NCI-H187 treated with DMSO at 0.1 percent for 48 hours (cell line): ENCODE data around the gene PDILT.
"Not testable (repeated sequence)": the region's sequence is repeated elsewhere in the genome, so short reads cannot be mapped to it uniquely, and the experiment has no call there.

Experiments
- DNase-seq: peaks from one replicate; lab custom pipeline; 2025; lab: John Stamatoyannopoulos, UW

PDILT gene

GRCh38 chr16:20404637-20405036, at the start of gene PDILT:
PDILT (minus strand) TSS chr16:20404737; CDS start chr16:20399300, 5,437 bp downstream.
- DNase-seq: no peak

GRCh38 chr16:20453633-20454032, 49.1 kb upstream of the PDILT start:
- not testable (repeated sequence) for DNase-seq

- DNase-seq: not testable (repeated sequence)
Measured at GRCh38 chr16:20451364-20451763, 46.8 kb upstream of the PDILT start, which contains the start of gene ACSM2A. ACSM2A (plus strand) TSS chr16:20451521; CDS start chr16:20460115, 8,594 bp downstream.

GRCh38 chr16:20446652-20447393, 42.3 kb upstream of the PDILT start:
- not testable (repeated sequence) for DNase-seq

- not testable (repeated sequence) for DNase-seq
Measured at GRCh38 chr16:20441859-20442258, 37.3 kb upstream of the PDILT start.

GRCh38 chr16:20441191-20441590, 36.7 kb upstream of the PDILT start:
- no peak for DNase-seq

GRCh38 chr16:20440731-20441130, 36.2 kb upstream of the PDILT start:
- DNase-seq: not testable (repeated sequence)

GRCh38 chr16:20439820-20440231, 35.3 kb upstream of the PDILT start:
- DNase-seq: not testable (repeated sequence)

- not testable (repeated sequence) for DNase-seq
Measured at GRCh38 chr16:20438950-20439349, 34.4 kb upstream of the PDILT start.

GRCh38 chr16:20430948-20431347, 26.4 kb upstream of the PDILT start:
- no peak for DNase-seq

GRCh38 chr16:20430480-20430879, 25.9 kb upstream of the PDILT start:
- DNase-seq: not testable (repeated sequence)

GRCh38 chr16:20429499-20429898, 25.0 kb upstream of the PDILT start:
- not testable (repeated sequence) for DNase-seq

- not testable (repeated sequence) for DNase-seq
Measured at GRCh38 chr16:20427401-20427797, 22.9 kb upstream of the PDILT start.

GRCh38 chr16:20424129-20424866, 19.8 kb upstream of the PDILT start:
- DNase-seq: no peak

- not testable (repeated sequence) for DNase-seq
Measured at GRCh38 chr16:20423772-20424128, 19.2 kb upstream of the PDILT start.

GRCh38 chr16:20421748-20422147, 17.2 kb upstream of the PDILT start:
- DNase-seq: not testable (repeated sequence)

- not testable (repeated sequence) for DNase-seq
Measured at GRCh38 chr16:20419093-20419492, 14.6 kb upstream of the PDILT start.

GRCh38 chr16:20415541-20415940, 11.0 kb upstream of the PDILT start:
- DNase-seq: no peak

- DNase-seq: no peak
Measured at GRCh38 chr16:20411055-20411454, 6.5 kb upstream of the PDILT start.

GRCh38 chr16:20410121-20410723, 5.7 kb upstream of the PDILT start:
- DNase-seq: no peak

GRCh38 chr16:20409398-20410120, 5.0 kb upstream of the PDILT start, which contains the start of gene ACSM5:
ACSM5 (plus strand) TSS chr16:20409534; CDS start chr16:20411485, 1,951 bp downstream.
- DNase-seq: no peak

- no peak for DNase-seq
Measured at GRCh38 chr16:20402651-20403050, 1.9 kb downstream of the PDILT start.
